ENCODE data around the gene M1AP.

DNA sequence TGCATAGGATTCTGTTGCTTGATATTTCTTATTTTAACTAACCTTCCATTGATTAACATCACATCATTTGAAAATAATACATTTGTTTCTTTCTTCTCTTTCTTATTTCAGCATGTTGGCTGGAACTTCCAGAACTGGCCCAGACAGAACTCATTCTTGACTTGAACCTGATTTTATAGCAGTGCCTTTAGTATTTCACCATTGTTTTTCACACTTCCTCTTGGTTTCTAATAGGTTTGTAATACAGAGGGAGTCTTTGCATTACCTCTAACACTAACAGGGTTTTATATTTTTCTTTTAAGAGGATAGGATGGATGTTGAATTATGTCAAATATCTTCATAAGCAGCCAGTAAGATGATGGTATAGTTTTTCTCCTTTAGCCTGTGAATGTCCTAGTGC is 45.1 kb upstream of the M1AP start:
- TF ChIP-seq, protein P1, sequence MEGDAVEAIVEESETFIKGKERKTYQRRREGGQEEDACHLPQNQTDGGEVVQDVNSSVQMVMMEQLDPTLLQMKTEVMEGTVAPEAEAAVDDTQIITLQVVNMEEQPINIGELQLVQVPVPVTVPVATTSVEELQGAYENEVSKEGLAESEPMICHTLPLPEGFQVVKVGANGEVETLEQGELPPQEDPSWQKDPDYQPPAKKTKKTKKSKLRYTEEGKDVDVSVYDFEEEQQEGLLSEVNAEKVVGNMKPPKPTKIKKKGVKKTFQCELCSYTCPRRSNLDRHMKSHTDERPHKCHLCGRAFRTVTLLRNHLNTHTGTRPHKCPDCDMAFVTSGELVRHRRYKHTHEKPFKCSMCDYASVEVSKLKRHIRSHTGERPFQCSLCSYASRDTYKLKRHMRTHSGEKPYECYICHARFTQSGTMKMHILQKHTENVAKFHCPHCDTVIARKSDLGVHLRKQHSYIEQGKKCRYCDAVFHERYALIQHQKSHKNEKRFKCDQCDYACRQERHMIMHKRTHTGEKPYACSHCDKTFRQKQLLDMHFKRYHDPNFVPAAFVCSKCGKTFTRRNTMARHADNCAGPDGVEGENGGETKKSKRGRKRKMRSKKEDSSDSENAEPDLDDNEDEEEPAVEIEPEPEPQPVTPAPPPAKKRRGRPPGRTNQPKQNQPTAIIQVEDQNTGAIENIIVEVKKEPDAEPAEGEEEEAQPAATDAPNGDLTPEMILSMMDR (IDR thresholded peaks at IDR 0.05) = no peak
- no peak for TF ChIP-seq POLR2AphosphoS5 (IDR thresholded peaks at IDR 0.05)

All from sigmoid colon (tissue), 4 donors.